HG03175 (cell line): ENCODE results near the gene EPB41L4A.

Experiments
- ATAC-seq: cut with Tn5 transposase; IDR thresholded peaks from one replicate; pipeline ENCODE4 v1.9.1; 2021; ENCODE audit warnings: mild to moderate bottlenecking, moderate library complexity; ENCODE audit not compliant: unreplicated experiment

Gene EPB41L4A

DNA sequence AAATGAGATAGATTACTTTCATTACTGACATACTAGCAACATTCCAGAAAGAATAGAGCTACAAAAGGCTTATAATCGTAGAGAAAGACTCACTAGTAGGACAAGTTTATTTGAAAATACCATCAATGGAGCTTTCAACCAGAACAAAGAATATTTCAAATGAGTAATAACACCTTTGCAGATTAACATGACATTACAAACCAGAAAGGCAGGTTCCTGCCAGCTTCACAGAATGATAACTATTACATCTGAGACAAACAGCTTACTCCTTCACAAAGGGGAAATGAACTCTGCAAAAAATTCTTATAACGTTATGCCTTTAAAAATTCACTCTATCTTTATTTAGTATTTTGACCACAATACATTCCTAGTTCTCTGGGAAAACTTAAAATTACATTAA lies 103.1 kb downstream of the EPB41L4A start:
- ATAC-seq = no peak

DNA sequence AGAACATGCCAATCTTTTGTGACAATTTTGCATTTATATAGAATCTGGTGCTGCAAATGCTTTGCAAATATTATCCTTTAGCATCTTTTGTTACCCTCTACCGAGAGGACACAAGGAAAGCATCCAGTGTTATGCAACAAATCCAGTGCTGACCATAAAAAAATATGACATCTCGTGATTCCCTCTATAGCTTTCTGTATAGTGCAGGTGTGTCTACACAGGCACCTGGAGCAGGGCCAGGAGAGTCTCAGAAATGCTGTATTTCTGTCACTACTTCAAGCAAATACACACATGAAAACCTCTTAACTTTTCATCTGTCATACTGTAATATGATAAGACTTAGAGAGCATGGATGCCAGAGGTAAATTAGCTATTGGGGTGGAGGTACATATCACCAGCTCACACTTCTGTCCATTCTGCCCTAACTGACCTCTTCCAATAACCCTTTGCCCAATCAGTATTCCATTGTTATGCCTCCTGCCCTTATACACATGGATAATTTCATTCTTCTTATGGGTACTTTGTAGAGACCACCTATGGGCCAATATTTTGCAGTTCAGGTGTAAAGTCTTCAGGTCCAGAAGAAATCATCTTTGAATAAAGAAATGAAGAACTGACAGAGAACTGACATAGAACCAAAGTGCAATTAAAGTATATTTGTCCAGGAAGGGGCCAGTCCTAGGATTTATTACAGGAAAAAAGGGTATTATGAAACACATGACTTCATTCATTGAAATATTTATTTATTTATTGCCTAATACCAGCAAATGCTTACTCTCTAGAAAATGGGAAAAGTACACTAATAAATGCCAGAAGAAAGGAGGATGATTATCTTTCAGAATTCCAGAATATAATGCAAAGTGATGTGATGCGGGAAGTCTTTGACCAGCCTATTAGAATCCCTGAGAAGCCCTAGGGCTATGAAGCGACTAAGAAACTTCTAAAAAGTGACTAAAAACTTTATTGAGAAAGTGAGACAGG lies 106.5 kb downstream of the EPB41L4A start:
- ATAC-seq = no peak

DNA sequence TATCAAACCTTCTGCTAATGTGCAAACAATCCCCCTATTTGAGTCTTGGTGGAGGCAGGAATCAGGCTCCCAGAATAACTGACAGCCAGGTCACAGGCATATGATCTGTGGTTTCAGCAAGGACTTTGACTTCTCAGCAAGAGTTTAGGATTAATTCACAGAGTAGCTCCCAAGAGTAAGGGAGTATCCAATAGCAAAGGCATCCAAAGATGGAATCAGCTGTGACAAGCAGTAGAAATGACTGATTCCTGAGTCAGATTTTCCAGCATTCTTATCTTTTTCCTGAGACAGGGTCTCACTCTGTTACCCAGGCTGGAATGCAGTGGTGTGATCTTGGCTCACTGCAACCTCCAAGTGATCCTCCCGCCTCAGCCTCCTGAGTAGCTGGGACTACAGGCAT lies 108.3 kb downstream of the EPB41L4A start:
- no peak for ATAC-seq

DNA sequence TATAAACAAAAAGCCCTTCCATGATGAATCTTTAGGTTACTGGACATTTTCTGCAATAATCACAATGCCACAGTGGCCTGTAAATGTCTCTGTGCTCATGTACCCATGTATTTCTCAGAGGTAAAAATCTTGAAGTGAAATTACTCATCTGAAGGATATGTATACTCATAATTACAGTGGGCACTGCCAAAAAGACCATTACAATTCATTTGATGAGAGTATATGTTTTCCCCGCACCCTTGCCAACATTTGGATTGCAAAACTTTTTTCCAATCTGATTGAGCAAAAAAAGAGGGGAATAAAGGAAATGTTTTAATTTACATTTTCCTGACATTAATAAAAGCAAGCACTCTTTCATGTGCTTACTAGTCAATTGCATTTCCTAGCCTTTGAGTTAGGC lies 110.5 kb downstream of the EPB41L4A start:
- no peak for ATAC-seq

GRCh38 chr5:112306956-112307355 lies 112.1 kb downstream of the EPB41L4A start:
- ATAC-seq = no peak

DNA sequence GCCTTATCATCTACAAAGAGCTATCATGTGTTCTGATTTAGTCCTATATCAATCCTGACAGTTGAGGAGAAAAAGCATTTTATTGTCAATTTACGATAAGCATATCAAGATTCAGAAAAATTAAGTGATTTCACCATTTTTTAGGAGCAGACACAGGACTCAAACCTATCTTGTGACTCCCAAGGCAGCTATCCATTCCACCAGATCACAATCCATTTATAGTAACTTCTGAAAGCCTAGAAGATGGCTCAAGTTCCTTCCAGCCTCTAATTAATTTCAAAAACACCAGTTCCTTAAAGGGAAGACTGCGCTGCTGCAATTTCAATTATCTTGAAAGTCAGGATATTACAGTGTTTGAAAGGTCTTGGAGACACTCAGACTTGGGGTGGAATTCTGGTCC lies 114.3 kb downstream of the EPB41L4A start:
- ATAC-seq = no peak

GRCh38 chr5:112303685-112304084 lies 115.4 kb downstream of the EPB41L4A start:
- ATAC-seq = no peak

DNA sequence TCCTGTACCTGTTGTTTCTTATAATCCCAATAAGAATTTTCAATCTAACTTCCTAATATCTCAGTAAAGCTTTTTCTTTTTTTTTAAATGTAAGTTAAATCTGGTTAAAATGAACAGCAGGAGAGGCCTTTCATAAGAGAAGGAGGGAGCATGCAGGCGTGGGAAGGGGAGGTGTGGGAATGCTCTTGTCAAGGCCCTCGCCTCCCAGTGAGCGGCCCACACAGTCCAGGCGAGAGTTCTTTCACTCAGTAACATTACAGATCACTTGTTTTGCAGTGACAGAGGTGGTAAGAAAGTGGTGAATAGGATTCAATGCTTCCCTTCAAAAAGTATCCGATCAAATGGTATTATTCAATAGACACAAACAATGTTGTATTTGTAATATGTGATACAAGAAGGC lies 125.0 kb downstream of the EPB41L4A start:
- no peak for ATAC-seq

GRCh38 chr5:112293587-112293986 lies 125.5 kb downstream of the EPB41L4A start:
- ATAC-seq = no peak

GRCh38 chr5:112290691-112291090 lies 128.4 kb downstream of the EPB41L4A start:
- no peak for ATAC-seq

- ATAC-seq = no peak
These were observed 129.6 kb downstream of the EPB41L4A start for GRCh38 chr5:112289465-112289864.

DNA sequence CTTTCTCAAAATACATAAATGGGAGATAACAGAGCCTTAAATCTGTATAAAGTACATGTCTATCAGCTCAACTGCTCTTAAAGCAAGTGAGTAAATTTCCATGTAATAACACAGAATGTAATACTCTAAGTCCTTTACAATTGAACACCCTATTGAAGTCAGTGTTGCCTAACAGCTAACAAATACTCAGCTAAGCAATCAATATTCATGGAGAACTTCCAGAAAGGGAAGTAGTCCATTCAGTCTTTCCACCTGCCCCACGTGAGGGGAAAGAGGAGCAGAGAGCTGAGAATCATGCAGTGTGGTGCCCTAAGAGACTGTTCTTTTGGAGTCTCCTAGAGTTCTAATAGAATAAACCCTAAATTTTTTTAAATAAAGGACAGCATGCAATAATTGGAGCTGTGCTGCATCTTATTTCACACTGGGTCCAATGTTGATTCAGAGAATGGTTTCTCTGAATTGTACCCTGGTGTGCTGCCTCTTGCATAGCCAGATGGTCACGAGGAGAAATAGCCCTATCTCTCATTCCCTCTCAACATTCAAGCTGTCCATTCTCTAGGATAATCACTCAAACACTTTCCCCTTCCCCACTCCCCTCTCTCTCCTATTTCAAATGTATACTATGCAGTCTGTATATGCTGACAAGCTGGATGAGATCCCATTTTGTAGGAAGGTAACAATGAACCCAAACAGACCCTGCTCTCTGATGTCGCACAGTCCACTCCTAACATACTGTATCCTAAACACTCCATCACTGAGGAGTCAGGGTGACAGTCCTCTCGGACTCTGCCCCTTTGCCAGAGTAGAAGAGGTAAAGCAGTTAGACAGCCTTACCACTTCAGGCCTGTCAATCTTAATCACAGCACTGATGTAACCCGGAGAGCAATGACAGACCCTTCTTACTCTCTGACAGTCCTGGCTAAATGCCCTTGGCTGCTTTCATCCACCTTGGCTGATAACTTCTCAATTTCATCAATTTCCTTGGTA lies 134.8 kb downstream of the EPB41L4A start:
- ATAC-seq = no peak

GRCh38 chr5:112283034-112283582 lies 136.0 kb downstream of the EPB41L4A start:
- no peak for ATAC-seq

- no peak for ATAC-seq
These were observed 140.0 kb downstream of the EPB41L4A start for GRCh38 chr5:112279082-112279481.

DNA sequence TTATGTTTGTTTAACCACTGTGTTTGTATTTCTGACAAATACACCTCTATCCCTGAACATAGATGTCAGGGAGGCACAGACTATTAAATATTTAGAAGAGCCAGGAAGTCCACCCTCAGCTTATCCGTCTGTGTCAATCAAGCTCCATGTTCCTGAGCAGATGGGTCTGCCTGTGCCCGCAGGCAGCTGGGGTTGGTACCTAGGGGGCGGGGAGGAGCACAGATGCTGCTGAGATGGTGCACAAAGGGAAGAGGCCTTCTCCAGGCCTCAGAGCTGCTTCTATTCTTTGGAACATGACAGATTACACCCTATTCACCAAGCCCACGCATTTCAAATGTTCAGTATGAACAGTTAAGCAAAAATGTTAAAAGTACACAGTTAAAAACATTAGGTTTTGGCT lies 142.1 kb downstream of the EPB41L4A start:
- no peak for ATAC-seq

- no peak for ATAC-seq
These were observed 143.4 kb downstream of the EPB41L4A start for GRCh38 chr5:112275671-112276070.

GRCh38 chr5:112270299-112271293 lies 148.5 kb downstream of the EPB41L4A start:
- peak; percentile 64 for ATAC-seq

DNA sequence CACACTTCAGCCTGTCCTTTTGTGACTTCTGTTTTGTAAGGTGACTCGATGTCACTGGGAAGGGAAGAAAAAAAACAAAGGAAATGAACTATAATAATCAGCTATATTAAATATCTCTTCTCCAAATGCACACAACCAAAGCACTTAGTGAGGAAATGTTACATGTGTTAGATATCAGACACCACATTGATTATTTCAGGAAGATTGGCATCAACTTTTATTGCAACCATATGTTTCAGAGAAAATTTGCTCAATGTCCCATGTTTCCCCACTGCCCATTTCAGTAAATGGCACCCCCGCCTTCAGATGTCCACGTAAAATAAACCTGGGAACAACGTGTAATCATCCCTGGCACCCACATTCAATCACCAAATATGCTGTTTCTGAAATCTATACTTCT lies 151.8 kb downstream of the EPB41L4A start:
- no peak for ATAC-seq

- no peak for ATAC-seq
These were observed 154.4 kb downstream of the EPB41L4A start for GRCh38 chr5:112264666-112265065.

DNA sequence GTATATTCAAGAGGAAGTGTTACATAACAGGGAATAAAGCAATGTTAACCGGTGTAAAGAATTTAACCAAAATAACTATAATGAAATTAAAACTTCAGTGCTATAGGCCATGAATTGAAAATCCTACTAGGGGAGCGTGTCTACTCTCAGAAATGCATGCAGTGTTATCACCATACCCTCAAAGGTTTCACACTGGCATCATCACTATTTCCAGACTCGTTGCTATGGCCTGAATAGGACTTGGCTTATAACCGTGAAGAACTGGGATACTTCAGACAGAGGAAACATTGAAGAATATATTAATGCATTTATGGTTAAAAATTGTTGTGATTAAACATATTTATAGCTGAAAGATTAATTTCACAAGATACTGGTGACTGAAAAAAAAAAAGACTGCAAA lies 154.9 kb downstream of the EPB41L4A start:
- no peak for ATAC-seq
